ENCODE data around the gene MYCBP.

The MYCBP gene

GRCh38 chr1:38820860-38821259, 52.3 kb downstream of the MYCBP start:
- DNase-seq (ENCODE audit: low spot score), result no peak

DNA sequence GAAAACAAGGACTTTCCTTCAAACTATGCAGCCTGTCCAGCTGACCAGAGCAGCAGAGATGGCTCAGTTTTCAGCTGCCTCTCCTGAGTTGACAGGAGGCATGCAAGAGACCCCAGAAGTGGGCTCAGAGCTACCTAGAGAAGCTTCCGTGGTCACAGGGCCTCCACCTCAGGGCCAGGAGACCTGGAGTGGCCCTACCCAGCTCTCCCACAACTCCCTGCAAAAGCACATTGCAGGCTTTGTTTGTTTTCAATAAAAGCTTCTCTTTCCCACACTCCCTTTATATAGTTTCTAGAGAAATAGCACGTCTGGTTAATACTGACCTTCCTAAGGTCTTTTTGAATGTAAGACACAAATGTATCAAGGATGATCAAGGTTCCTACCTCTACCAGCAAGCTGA, 53.6 kb downstream of the MYCBP start:
- no peak for DNase-seq (ENCODE audit: low spot score)

- DNase-seq (ENCODE audit: low spot score), result no peak
These were observed 54.1 kb downstream of the MYCBP start for GRCh38 chr1:38819040-38819439.

DNA sequence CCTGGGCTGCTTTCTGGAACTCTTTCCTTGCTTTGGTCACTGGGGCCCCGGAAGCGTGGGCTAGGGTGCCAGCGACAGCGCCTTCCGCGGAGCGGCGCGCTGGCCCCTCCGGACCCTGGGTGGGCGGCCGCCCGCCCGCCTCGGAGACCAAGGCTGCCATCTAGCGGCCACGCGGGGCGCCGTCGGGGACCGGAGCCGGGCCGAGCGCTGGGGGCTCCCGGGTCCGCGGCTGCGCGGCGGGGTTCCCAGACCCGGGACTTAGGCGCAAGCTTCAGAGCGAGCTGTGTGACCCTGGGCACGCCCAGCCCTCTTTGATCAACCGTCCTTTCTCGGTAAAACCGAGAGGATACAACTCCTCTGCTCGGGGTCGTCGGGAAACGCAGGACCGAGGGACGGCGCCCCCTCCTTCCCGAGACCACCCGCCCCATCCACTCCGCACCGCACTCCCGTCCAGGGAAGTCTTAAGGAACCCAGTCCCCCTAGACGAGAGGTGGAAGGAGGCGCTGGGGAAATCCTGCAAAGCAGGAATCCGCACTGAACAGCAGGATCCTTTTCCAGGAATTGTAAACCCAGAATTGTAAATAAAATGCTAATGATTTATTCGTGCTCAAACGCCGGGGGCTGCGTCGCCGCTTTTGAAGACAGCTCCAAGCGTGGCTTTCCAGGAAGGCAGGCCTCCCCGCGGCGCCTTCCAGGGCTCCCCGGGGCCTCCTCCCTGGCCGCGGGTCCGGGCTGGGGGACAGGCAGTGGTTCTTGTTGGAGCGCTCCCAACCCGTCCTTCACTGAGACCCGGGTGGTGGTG, 54.8 kb downstream of the MYCBP start:
- DNase-seq (ENCODE audit: low spot score), result peak; percentile 25

DNA sequence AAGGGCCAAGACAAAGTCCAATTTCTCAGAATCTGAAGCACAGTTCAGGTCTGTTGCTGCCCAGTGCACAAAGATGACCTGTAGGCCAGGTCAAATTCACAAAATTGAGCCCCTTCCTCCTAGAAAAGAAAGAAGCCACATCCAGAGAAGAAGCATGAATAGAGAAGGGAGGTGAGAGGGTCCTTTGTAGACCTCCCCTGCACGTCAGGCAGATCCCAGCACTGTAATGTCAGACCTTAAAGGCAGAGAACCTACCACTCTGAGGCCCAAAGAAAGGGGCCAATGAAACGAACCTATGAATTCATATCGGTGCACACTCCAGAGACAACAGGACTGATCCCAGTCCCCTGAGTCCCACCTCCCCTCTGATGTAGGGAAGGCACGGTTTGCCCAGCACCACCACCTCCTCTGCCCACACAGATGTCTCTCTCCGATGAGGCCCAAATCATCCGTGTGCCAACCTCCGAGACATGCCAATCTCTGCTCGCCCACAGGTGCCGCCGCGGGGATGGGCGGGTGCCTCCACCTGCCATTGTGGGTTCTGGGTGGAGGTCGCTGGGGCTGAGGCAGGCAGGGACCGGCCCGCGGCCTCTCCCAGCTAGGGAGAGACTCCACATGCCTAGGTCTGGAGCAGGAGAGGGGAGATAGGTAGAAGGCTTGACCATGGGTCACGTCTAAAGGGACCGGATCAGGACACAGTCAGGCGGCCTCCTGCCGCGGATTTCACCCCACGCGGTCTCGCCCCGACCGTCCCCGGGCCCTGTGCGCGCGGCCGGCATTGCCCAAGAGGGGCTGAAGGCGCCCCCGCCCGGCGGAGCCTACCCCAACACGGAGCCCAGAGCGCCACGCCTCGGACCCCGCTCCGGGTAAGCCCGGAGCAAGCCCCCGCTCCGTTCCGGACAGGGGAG, 55.6 kb downstream of the MYCBP start:
- DNase-seq (ENCODE audit: low spot score), result no peak

- DNase-seq (ENCODE audit: low spot score), result no peak
These were observed 57.1 kb downstream of the MYCBP start for GRCh38 chr1:38815903-38816627.

DNA sequence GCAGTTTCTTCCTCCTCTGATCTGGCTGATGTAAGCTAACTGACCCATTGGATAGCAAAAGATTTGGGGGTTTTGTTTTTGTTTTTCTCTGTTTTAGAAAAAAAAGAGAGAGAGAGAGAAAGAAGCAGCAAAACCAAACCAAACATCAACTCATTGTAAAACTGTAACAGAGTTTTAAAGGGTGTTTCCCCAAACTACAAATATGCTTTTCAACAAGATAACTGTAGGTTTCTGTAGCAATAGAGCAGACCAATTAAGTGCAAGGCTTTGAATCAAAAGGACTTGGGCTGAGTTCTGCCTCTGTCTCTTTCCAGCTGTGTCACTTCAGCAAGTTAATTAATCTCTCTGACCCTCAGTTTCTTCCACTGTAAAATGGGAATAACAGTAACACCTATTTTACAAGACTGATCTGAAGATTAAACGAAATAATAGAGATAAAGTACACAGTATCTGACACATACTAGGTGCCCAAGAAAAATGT, 58.1 kb downstream of the MYCBP start:
- DNase-seq (ENCODE audit: low spot score), result no peak

GRCh38 chr1:38814444-38814983, 58.6 kb downstream of the MYCBP start:
- no peak for DNase-seq (ENCODE audit: low spot score)

DNA sequence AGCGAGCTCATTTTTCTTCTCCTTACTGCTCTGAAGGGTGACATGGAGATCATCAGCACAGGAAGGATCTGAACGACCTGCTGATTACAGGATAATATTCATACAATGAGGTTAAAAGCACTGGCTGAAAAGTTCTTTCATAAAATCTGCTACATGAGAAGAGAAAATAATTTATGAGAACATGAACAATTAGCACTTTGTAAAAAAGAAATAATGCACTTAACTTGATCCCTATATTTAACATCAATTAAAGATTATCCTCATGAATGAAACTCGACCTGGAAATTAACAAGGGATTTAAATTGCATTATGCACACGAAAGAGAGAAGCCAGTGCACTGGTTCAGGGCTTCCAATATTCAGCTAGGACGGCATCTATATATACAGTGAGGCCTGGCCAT, 60.2 kb downstream of the MYCBP start:
- no peak for DNase-seq (ENCODE audit: low spot score)
